CD4-positive, CD25-positive, alpha-beta regulatory T cell (primary cell): ENCODE measurements around the gene VSTM2B. TPM values are rescaled to one million over a fixed set of nuclear protein-coding genes. Genes with fewer than 3 reads are reported as not detected.
A peak's percentile ranks its signal among the peaks of the same experiment; 100 is the strongest.

Experiments
- ATAC-seq, 2 donors: fragments of 150-1000 bp; cut with Tn5 transposase; one replicate each; pipeline ENCODE4 v1.10.0; 2021; ENCODE audit warnings: low read depth in 2 of 2, moderate number of reproducible peaks in 2 of 2, moderate library complexity in 1 of 2
- DNase-seq, 3 donors: peaks; one replicate each; pipeline versions ENCODE4 v3.0.0 to v3.0.0-alpha.2; 2012 to 2022; ENCODE audit warnings: mixed read lengths in 1 of 3
- H3K27ac ChIP-seq: one replicate; pipeline ENCODE4 v1.7.0; 2013; ENCODE audit warnings: mild to moderate bottlenecking, low read length; ENCODE audit not compliant: insufficient read depth, poor library complexity, severe bottlenecking
- H3K27me3 ChIP-seq: one replicate; pipeline ENCODE4 v1.7.0; 2013; ENCODE audit warnings: low read length; ENCODE audit not compliant: control insufficient read depth, insufficient read depth
- H3K36me3 ChIP-seq: one replicate; pipeline ENCODE4 v1.7.0; 2013; ENCODE audit warnings: mild to moderate bottlenecking, low read length, moderate library complexity; ENCODE audit not compliant: control insufficient read depth, insufficient read depth
- H3K4me1 ChIP-seq: 2 replicates; pipeline ENCODE4 v1.7.0; 2013; ENCODE audit warnings: mild to moderate bottlenecking, low read length; ENCODE audit not compliant: insufficient read depth, control insufficient read depth, poor library complexity, severe bottlenecking
- H3K4me3 ChIP-seq: one replicate; pipeline ENCODE4 v1.7.0; 2013; ENCODE audit warnings: low read depth, mild to moderate bottlenecking, low read length, moderate library complexity
- H3K9me3 ChIP-seq, 2 experiments: 1 replicate in 1 of 2; 2 replicates in 1 of 2; pipeline ENCODE4 v1.7.0; 2013; ENCODE audit warnings: low read length in 2 of 2, mild to moderate bottlenecking in 1 of 2, moderate library complexity in 1 of 2; ENCODE audit not compliant: control insufficient read depth in 2 of 2
- H3K27ac Mint-ChIP-seq, 3 donors: one replicate each; pipeline ENCODE4 v1.8.0; 2020 to 2022; ENCODE audit warnings: mild to moderate bottlenecking in 3 of 3, mixed read lengths in 3 of 3, moderate library complexity in 2 of 3
- H3K27me3 Mint-ChIP-seq: one replicate; pipeline ENCODE4 v1.8.0; 2022; ENCODE audit warnings: mild to moderate bottlenecking, mixed read lengths
- H3K36me3 Mint-ChIP-seq: one replicate; pipeline ENCODE4 v1.8.0; 2020; ENCODE audit warnings: mixed read lengths
- H3K4me1 Mint-ChIP-seq, 4 donors: one replicate each; pipeline ENCODE4 v1.8.0; 2020 to 2022; ENCODE audit warnings: mixed read lengths in 4 of 4, mild to moderate bottlenecking in 1 of 4
- H3K4me3 Mint-ChIP-seq, 4 donors: one replicate each; pipeline ENCODE4 v1.8.0; 2020 to 2022; ENCODE audit warnings: mild to moderate bottlenecking in 4 of 4, mixed read lengths in 4 of 4, moderate library complexity in 3 of 4
- H3K9me3 Mint-ChIP-seq, 7 donors: one replicate each; pipeline ENCODE4 v1.8.0; 2020 to 2022; ENCODE audit warnings: mixed read lengths in 7 of 7, mild to moderate bottlenecking in 3 of 7, moderate library complexity in 2 of 7
- polyA plus RNA-seq, 4 donors: library from polyadenylated mRNA; unstranded; fragments of 300-500 nt; fragmentation: Illumina TruSeq; gene quantifications; one replicate each; pipeline ENCODE4 v1.2.3, GENCODE V29; 2021
- total RNA-seq: library from RNA; stranded (reverse); gene quantifications from one replicate; pipeline ENCODE4 v1.2.3, GENCODE V29; 2022

Gene VSTM2B
- total and polyA plus RNA-seq, 5 donors from 2014 or later, result not detected

DNA sequence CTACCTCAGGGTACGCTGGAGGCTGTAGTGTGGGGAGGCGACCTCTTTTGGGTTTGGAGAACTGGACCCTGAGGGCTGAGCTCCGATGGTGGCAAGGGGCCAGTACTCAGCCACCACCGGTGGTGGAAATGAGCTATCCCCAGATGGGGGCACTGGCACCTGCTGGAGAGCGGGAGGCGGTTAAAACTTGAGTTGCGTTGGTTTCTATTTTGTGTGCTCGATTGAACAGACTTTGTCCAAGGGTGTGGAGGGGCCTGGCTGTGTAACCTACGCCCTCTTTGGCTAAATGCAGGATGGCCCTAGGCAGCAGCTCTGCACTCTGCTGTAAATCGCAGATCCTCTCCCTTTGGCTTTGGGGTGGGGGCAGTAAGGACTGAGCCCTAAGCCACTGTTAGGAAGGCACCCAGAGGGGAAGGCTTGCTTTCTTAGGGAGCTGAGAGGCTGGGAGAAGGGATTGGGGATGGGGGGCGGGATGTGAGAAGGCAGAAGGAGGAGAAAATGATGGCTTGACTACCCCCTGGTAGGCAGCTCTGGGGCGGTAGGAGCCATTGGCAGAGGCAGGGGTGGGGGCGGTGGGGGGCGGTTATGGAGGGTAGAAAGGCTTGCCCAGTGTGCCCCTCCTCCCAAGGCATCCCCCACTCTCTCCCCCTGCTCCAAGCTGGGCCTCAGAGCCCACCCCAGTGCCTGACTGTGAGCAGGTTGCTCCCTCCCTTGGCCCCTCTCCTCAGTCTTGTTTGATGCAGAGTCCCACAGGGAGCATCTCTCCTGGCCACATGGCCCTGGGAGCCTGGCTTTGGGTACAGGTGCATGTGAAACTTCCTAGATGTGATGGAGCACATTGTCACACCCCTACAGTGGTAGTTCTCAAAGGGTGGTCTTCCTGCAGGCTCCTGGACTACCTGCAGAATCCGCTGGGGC is 5.0 kb downstream of the VSTM2B start:
- Mint-ChIP-seq H3K36me3 (no peaks in the 10 kb centered on the region), H3K9me3 (peaks cover 0 to 8% (median 0%) of the 10 kb centered on the region in 7 donors)

GRCh38 chr19:29531458-29532025 is 5.7 kb downstream of the VSTM2B start:
- DNase-seq (no peak), ATAC-seq (no peak)
- H3K27me3 Mint-ChIP-seq, result peaks cover 61% of the 10 kb centered on the region
- peaks cover 0 to 8% (median 0%) of the 10 kb centered on the region in 7 donors for H3K9me3 Mint-ChIP-seq
- H3K4me3 Mint-ChIP-seq, result no peak overlapping the region
- H3K4me1 ChIP-seq, result peaks cover 25% of the 10 kb centered on the region
- no peak overlapping the region for H3K4me3 ChIP-seq
- no peaks in the 10 kb centered on the region for H3K36me3 ChIP-seq
- peaks cover 0 to 31% (median 7%) of the 10 kb centered on the region in 4 donors for H3K4me1 Mint-ChIP-seq
- no peak overlapping the region for H3K27ac Mint-ChIP-seq
- H3K27me3 ChIP-seq, result peaks cover 8% of the 10 kb centered on the region
- H3K27ac ChIP-seq, result no peak overlapping the region
- no peaks in the 10 kb centered on the region for H3K36me3 Mint-ChIP-seq
- H3K9me3 ChIP-seq, result no peaks in the 10 kb centered on the region

More for the DNA sequence above, 5.0 kb downstream of the VSTM2B start:
- no peaks in the 10 kb centered on the region for H3K9me3 ChIP-seq
- no peak for DNase-seq
- H3K4me3 Mint-ChIP-seq, result no peak overlapping the region
- H3K27ac Mint-ChIP-seq, result no peak overlapping the region
- H3K4me3 ChIP-seq, result no peak overlapping the region
- H3K27ac ChIP-seq, result no peak overlapping the region
- H3K27me3 Mint-ChIP-seq, result peaks cover 61% of the 10 kb centered on the region
- peaks cover 0 to 31% (median 7%) of the 10 kb centered on the region in 4 donors for H3K4me1 Mint-ChIP-seq
- no peak for ATAC-seq
- H3K4me1 ChIP-seq, result peaks cover 29% of the 10 kb centered on the region
- H3K27me3 ChIP-seq, result peaks cover 8% of the 10 kb centered on the region
- no peaks in the 10 kb centered on the region for H3K36me3 ChIP-seq

GRCh38 chr19:29532097-29532496 is 6.3 kb downstream of the VSTM2B start:
- H3K27me3 Mint-ChIP-seq, result peaks cover 61% of the 10 kb centered on the region
- no peak overlapping the region for H3K4me3 Mint-ChIP-seq
- peaks cover 8% of the 10 kb centered on the region for H3K27me3 ChIP-seq
- H3K4me1 ChIP-seq, result peaks cover 20% of the 10 kb centered on the region
- H3K9me3 ChIP-seq, result no peaks in the 10 kb centered on the region
- ATAC-seq, result no peak
- H3K36me3 Mint-ChIP-seq, result no peaks in the 10 kb centered on the region
- no peaks in the 10 kb centered on the region for H3K36me3 ChIP-seq
- no peak overlapping the region for H3K27ac Mint-ChIP-seq
- H3K9me3 Mint-ChIP-seq, result peaks cover 0 to 8% (median 0%) of the 10 kb centered on the region in 7 donors
- H3K4me3 ChIP-seq, result no peak overlapping the region
- DNase-seq, result no peak
- peaks cover 0 to 29% (median 7%) of the 10 kb centered on the region in 4 donors for H3K4me1 Mint-ChIP-seq
- H3K27ac ChIP-seq, result no peak overlapping the region

GRCh38 chr19:29532956-29533355 is 7.2 kb downstream of the VSTM2B start:
- H3K27me3 Mint-ChIP-seq, result peaks cover 54% of the 10 kb centered on the region
- no peak for DNase-seq
- H3K27me3 ChIP-seq, result peaks cover 8% of the 10 kb centered on the region

GRCh38 chr19:29533578-29534544 is 8.1 kb downstream of the VSTM2B start:
- no peak for DNase-seq
- peaks cover 0 to 8% (median 3%) of the 10 kb centered on the region in 7 donors for H3K9me3 Mint-ChIP-seq

More at GRCh38 chr19:29532956-29533355, 7.2 kb downstream of the VSTM2B start:
- H3K4me1 Mint-ChIP-seq, result peaks cover 0 to 22% (median 5%) of the 10 kb centered on the region in 4 donors
- no peak overlapping the region for H3K27ac ChIP-seq
- no peaks in the 10 kb centered on the region for H3K9me3 ChIP-seq
- no peaks in the 10 kb centered on the region for H3K36me3 ChIP-seq
- no peak overlapping the region for H3K4me3 ChIP-seq
- ATAC-seq, result no peak
- peaks cover 0 to 8% (median 0%) of the 10 kb centered on the region in 7 donors for H3K9me3 Mint-ChIP-seq
- no peak overlapping the region for H3K27ac Mint-ChIP-seq
- peaks cover 13% of the 10 kb centered on the region for H3K4me1 ChIP-seq
- H3K4me3 Mint-ChIP-seq, result no peak overlapping the region
- H3K36me3 Mint-ChIP-seq, result no peaks in the 10 kb centered on the region

GRCh38 chr19:29535214-29535831 is 9.5 kb downstream of the VSTM2B start:
- peaks cover 0 to 10% (median 3%) of the 10 kb centered on the region in 7 donors for H3K9me3 Mint-ChIP-seq
- Histone ChIP-seq H3K27ac (no peak overlapping the region), H3K27me3 (peaks cover 8% of the 10 kb centered on the region), H3K9me3 (no peaks in the 10 kb centered on the region), H3K4me3 (no peak overlapping the region), H3K36me3 (no peaks in the 10 kb centered on the region), H3K4me1 (no peaks in the 10 kb centered on the region)
- no peak overlapping the region for H3K27ac Mint-ChIP-seq
- ATAC-seq, result no peak
- H3K36me3 Mint-ChIP-seq, result no peaks in the 10 kb centered on the region
- no peak overlapping the region for H3K4me3 Mint-ChIP-seq
- H3K27me3 Mint-ChIP-seq, result peaks cover 35% of the 10 kb centered on the region
- peaks cover 0 to 4% (median under 1%) of the 10 kb centered on the region in 4 donors for H3K4me1 Mint-ChIP-seq
- no peak for DNase-seq

More at GRCh38 chr19:29533578-29534544, 8.1 kb downstream of the VSTM2B start:
- H3K4me1 Mint-ChIP-seq, result peaks cover 0 to 13% (median 4%) of the 10 kb centered on the region in 4 donors
- Histone ChIP-seq H3K4me3 (no peak overlapping the region), H3K27ac (no peak overlapping the region), H3K27me3 (peaks cover 8% of the 10 kb centered on the region), H3K36me3 (no peaks in the 10 kb centered on the region), H3K9me3 (no peaks in the 10 kb centered on the region), H3K4me1 (peaks cover 4% of the 10 kb centered on the region)
- no peak for ATAC-seq
- H3K27ac Mint-ChIP-seq, result peak overlapping the region in 1 of 3 donors; percentile 71
- H3K4me3 Mint-ChIP-seq, result no peak overlapping the region
- no peaks in the 10 kb centered on the region for H3K36me3 Mint-ChIP-seq
- peaks cover 45% of the 10 kb centered on the region for H3K27me3 Mint-ChIP-seq
